ENCODE measurements around the gene SLC36A4.
"Not testable (repeated sequence)": the region's sequence is repeated elsewhere in the genome, so short reads cannot be mapped to it uniquely, and the experiment has no call there.

Gene SLC36A4

GRCh38 chr11:93117565-93117964 lies 80.2 kb downstream of the SLC36A4 start:
- DNase-seq = no peak

GRCh38 chr11:93116641-93117441 lies 81.0 kb downstream of the SLC36A4 start:
- DNase-seq = no peak

- DNase-seq = no peak
These were observed 83.5 kb downstream of the SLC36A4 start for GRCh38 chr11:93114304-93114703.

GRCh38 chr11:93113824-93114223 lies 84.0 kb downstream of the SLC36A4 start:
- no peak for DNase-seq

- not testable (repeated sequence) for DNase-seq
These were observed 86.6 kb downstream of the SLC36A4 start for GRCh38 chr11:93111147-93111546.

- DNase-seq = no peak
These were observed 97.6 kb downstream of the SLC36A4 start for GRCh38 chr11:93100211-93100610.

- no peak for DNase-seq
These were observed 98.0 kb downstream of the SLC36A4 start for GRCh38 chr11:93099806-93100205.

All from activated CD4-positive, alpha-beta T cell treated with anti-CD3 and anti-CD28 coated beads for 1 hour (primary cell).